GM10266 (cell line): ENCODE measurements around the gene CRKL.

Experiments
- DNase-seq: peaks from one replicate; pipeline ENCODE4 v3.0.0; 2012; ENCODE audit errors: extremely low spot score
- TF ChIP-seq, protein P1 (sequence below): IDR thresholded peaks from 2 replicates; pipeline ENCODE4 v1.5.1; 2012; ENCODE audit warnings: mild to moderate bottlenecking, low read depth; ENCODE audit not compliant: control insufficient read depth, insufficient read depth; ENCODE audit errors: missing control alignments

Gene CRKL

DNA sequence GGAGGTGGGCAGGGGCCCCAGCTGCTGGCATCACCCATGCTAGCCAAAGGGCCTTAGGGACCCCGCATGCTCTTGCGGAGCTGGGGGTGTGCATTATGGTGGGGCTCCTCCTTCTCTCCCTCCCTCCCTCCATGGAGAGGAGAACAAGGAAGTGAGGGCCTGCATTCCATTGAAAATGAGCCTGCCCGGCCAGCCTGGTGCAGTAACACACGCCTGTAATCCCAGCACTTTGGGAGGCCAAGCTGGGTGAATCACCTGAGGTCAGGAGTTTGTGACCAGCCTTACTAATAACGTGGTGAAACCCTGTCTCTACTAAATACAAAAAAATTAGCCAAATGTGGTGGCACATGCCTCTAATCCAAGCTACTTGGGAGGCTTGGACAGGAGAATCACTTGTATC, 36.0 kb upstream of the CRKL start:
- TF ChIP-seq, protein P1, sequence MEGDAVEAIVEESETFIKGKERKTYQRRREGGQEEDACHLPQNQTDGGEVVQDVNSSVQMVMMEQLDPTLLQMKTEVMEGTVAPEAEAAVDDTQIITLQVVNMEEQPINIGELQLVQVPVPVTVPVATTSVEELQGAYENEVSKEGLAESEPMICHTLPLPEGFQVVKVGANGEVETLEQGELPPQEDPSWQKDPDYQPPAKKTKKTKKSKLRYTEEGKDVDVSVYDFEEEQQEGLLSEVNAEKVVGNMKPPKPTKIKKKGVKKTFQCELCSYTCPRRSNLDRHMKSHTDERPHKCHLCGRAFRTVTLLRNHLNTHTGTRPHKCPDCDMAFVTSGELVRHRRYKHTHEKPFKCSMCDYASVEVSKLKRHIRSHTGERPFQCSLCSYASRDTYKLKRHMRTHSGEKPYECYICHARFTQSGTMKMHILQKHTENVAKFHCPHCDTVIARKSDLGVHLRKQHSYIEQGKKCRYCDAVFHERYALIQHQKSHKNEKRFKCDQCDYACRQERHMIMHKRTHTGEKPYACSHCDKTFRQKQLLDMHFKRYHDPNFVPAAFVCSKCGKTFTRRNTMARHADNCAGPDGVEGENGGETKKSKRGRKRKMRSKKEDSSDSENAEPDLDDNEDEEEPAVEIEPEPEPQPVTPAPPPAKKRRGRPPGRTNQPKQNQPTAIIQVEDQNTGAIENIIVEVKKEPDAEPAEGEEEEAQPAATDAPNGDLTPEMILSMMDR = no peak
- DNase-seq = no peak

DNA sequence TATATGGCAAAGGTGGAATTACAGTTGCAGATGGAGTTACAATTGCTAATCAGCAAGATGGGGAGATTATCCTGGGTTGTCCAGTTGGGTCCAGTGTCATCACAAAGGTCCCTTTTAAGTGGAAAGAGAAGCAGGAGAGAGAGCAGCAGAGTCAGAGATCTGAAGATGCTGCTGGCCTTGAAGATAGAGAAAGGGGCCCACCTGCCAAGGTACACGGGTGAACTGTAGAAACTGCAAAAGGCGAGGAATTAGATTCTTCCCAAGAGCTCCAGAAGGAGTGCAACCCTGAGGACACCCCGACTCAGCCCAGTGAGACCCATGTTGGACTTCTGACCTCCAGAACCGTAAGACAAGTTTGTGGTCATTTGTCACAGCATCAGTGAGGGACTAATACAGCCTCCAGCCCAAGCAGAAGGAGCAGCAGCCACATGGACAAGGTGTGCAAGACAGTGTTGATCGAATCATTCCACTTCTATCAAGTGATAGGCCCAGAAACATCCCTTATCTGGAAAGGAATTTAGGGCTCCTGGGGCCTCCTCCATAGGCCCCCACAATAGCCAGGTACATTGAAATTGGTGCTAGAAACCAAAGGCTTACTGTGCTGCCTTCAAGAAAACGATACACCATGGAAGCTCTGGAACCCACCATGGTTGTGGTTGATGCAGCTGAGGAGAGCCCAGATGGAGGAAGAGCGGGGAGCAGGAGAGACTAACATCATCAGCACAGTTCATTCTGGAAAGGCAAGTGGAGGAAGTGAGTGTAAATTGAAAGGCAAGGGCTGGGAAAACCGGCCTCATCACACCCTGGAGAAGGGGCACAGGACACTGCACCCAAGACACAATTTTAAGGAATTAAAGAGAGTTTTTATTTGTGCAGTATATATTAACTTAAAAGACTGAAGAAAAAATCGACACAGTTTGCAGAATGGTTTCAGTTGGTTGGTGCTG, 35.1 kb upstream of the CRKL start:
- no peak for DNase-seq
- TF ChIP-seq, protein P1 = no peak

DNA sequence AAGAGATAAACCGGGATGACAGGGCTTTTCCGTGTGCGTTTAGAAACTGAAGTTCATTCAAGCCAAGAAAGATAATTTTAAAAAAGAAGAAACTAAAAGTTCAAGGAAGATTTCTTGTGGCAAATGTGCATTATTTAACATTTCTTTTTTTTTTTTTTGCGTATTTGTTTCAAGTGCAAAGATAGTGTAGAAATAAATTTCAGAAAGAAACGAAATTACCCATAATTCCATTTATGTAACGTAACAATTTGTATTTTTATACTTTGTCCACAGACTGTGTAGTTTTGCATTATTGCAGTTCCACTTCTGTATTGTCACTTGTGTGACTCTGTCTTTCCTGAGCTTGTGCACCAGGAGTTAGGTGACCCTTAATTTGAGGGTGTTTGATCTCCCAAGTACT, 34.4 kb upstream of the CRKL start:
- TF ChIP-seq, protein P1 = no peak
- DNase-seq = no peak

DNA sequence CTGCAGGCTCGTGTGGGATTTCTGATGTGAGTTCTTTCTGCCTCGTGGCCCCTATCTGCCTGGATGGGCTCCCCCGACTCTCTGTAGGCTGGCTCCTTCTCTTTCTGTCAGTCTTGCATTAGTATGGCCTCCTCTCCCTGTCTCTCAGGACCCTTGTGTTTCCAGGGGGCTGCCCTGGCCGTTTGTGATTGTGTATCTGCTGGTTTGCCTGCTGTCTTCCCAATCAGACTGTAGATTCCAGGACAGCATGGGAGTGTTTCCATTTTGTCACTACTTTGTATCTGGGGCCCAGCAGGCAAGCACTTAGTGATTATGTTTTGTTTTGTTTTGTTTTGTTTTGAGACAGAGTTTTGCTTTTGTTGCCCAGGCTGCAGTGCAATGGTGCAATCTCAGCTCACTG, 32.8 kb upstream of the CRKL start:
- TF ChIP-seq, protein P1 = no peak
- no peak for DNase-seq

DNA sequence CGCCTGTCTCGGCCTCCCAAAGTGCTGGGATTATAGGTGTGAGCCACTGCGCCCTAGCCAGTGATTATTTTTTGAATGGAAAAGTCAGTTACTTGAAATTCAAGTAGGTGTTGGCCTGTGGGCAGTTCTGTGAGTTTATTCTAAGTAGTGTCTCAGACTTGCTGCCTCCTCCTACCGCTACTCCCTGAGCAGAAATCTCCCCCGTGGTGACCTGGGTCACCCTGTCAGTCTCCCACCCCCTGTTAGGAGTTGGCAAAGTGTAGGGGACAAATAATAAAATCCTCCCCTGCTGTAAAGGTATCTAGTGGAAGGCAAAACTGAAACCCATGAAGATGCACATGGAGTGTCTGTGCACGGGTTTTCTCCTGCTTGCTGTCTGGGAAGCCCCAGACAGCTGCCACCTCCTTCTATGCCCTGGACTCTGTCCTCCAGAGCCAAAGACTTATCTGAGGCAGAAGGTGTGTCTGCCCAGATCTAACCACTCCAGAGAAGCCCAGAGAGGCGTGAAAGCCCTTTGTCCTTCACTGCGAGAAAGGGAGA, 32.1 kb upstream of the CRKL start:
- DNase-seq = no peak
- TF ChIP-seq, protein P1 = no peak

DNA sequence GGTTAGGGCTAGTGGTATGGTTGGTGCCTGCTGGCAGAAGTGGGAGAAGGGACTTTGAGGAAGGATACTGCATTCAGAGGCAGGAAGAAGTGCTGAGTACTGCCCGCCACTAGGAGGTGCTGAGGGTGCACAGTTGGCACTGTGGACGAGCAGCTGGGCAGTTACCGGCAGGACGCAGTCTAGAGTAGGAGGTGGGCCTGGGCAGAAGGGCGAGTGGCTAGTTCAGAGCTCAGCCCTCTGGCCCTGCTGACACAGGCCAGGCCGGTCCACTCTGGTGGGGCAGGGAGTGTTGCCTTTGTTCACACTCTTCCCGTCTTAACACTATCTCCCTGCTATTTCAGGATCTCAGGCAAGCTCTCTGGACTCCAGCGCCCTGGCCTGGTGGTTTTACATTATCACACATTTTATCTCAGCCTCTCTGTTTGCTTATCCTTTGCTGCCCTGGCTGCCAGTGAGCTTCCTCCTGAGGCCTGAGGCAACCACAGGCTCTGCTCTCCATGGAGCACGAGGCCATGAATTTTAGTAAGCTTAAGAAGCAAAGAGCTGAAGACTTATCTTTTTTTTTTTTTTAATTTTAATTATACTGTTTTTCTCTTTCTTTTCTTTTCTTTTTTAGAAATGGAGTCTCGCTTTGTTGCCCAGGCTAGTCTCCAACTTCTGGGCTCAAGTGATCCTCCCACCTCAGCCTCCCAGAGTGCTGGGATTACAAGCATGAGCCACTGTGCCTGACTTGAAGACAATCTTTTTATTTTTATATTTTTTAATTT, 31.5 kb upstream of the CRKL start:
- TF ChIP-seq, protein P1 = peak; percentile 86
- DNase-seq = peak; percentile 58

DNA sequence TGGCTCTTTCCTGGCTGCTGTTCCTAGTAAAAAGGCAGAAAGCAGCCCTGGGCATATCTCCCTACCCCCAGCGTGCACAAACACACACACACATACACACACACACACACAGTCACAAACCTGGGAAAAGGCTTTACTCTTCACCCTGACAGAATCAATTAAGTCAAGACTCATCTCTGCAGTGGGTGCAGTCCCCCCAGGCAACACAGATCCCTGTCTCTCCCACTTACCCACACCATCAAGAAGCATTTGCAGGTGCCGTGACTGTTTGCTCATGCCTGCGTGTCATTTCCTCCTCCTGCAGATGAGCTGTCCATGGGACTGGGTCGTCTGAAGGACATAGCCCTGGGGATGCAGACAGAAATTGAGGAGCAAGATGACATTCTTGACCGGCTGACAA, 29.8 kb upstream of the CRKL start:
- DNase-seq = no peak
- TF ChIP-seq, protein P1 = no peak
